ENCODE results near the gene TXNL1.

GRCh38 chr18:56550121-56550520, 88.3 kb downstream of the TXNL1 start:
- no peak for TF ChIP-seq CTCF (IDR thresholded peaks at IDR 0.05)
- no peak for TF ChIP-seq POLR2A (IDR thresholded peaks at IDR 0.05)

Data from uterus (tissue), 2 donors.